Measurements from ENCODE around the gene SOCS1. TPM values are rescaled to one million over a fixed set of nuclear protein-coding genes. Genes with fewer than 3 reads are reported as not detected.

The SOCS1 gene
- total RNA-seq, 1 donor from 2014 or later, result 1.5 TPM

GRCh38 chr16:11249233-11250061 lies 6.6 kb downstream of the SOCS1 start:
- H3K4me3 ChIP-seq (ENCODE audit: low read depth, low read length), result no peak overlapping the region
- TF ChIP-seq CTCF (conservative IDR thresholded peaks at IDR 0.05; ENCODE audit: low read depth, low read length), result no peak
- no peak for DNase-seq (ENCODE audit: low read depth)

DNA sequence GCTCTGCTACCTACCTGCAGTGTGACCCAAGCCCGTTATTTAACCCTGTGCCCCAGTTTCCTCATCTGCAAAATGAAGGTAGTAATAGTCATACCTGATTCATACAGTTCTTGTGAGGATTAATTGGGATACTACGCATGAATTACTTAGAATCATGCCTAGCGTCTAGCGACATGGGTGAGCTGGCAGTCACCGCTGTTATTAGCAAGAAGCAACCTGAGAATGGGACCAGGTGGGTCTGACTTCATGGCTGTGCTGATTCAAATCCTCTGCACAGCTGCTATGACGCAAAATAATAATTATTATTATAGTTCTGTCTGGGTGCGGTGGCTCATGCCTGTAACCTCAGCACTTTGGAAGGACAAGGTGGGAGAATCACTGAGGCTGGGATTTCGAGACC lies 7.9 kb downstream of the SOCS1 start:
- H3K4me3 ChIP-seq (ENCODE audit: low read depth, low read length), result no peak overlapping the region
- TF ChIP-seq CTCF (conservative IDR thresholded peaks at IDR 0.05; ENCODE audit: low read depth, low read length), result no peak
- no peak for DNase-seq (ENCODE audit: low read depth)

DNA sequence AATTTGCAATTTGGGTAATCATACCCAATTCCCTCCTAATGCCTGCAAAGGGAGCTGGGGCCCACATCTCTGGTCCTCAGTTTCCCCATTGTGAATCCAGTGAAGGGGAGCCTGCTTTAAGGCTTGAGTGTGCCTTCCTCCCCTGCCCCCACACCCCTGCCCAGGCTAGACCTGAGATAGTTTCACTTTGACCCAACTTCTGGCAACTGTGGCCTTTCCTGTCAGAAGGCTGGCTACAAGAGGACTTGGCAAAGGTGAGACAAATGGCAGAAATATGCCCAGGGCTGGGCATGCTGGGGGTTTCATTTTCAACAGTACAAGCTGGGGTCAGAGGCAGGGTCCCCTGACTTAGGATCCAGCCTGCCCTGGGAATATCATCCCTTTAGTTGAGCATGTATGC lies 10.0 kb downstream of the SOCS1 start:
- no peak overlapping the region for H3K4me3 ChIP-seq (ENCODE audit: low read depth, low read length)
- DNase-seq (ENCODE audit: low read depth), result no peak
- TF ChIP-seq CTCF (conservative IDR thresholded peaks at IDR 0.05; ENCODE audit: low read depth, low read length), result no peak

- TF ChIP-seq CTCF (conservative IDR thresholded peaks at IDR 0.05; ENCODE audit: low read depth, low read length), result no peak
- no peak for DNase-seq (ENCODE audit: low read depth)
Measured at GRCh38 chr16:11245222-11245737, 10.7 kb downstream of the SOCS1 start.

GRCh38 chr16:11242658-11243057 lies 13.3 kb downstream of the SOCS1 start:
- no peak for TF ChIP-seq CTCF (conservative IDR thresholded peaks at IDR 0.05; ENCODE audit: low read depth, low read length)
- DNase-seq (ENCODE audit: low read depth), result no peak
- no peak overlapping the region for H3K4me3 ChIP-seq (ENCODE audit: low read depth, low read length)

More at GRCh38 chr16:11245222-11245737, 10.7 kb downstream of the SOCS1 start:
- no peak overlapping the region for H3K4me3 ChIP-seq (ENCODE audit: low read depth, low read length)

DNA sequence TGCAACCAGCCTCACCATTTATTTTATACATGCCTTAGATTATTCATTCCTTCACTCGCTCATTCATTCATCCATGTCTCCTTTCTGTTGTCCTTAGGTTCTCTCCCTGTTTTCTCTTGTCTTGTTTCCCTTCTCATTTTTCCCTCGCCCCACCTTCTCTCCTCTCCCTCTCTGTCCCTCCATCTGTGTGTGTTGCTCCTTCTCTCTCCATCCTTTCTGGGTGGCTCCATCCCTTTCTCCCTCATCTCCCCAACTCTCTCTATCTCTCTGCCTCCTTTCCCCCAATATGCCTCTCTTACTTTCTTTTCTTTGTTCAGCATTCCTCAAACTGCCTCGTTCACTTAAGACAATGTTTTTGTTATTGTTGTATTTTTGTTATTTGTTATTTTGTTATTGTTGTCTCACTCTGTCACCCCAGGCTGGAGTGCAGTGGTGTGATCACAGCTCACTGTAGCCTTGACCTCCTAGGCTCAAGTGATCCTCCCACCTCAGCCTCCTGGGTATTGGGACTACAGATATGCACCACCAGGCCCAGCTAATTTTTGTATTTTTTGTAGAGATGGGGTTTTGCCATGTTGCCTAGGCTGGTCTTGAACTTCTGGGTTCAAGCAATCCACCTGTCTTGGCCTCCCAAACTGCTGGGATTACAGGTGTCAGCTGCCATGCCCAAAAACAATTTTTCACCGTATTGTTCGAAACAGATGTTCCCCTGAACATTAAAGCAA lies 14.4 kb downstream of the SOCS1 start:
- H3K4me3 ChIP-seq (ENCODE audit: low read depth, low read length), result no peak overlapping the region

More for the DNA sequence above, 14.4 kb downstream of the SOCS1 start:
- no peak for TF ChIP-seq CTCF (conservative IDR thresholded peaks at IDR 0.05; ENCODE audit: low read depth, low read length)
- DNase-seq (ENCODE audit: low read depth), result no peak

Measured in epithelial cell of proximal tubule (primary cell).